ENCODE data around the gene UBXN6.

The UBXN6 gene

GRCh38 chr19:4443188-4443587 is 14.4 kb downstream of the UBXN6 start:
- DNase-seq = no peak

DNA sequence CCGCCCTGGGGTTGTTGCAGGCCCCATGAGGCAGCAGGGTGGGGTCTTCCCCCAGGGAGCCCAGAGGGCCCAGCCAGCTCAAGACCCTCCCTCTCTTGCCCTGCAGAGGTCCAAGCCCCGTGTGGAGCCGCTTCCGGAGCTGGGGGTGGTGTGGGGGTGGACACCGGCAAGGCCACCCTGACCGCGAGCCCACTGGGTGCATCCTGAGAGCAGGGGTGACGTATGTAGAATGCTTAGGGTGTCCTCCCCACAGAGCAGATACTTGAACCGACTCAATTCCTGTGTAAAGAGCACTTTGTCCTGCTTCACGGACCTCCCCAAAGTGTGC is 14.8 kb downstream of the UBXN6 start:
- DNase-seq = no peak

GRCh38 chr19:4441994-4442818 is 15.4 kb downstream of the UBXN6 start:
- no peak for DNase-seq

DNA sequence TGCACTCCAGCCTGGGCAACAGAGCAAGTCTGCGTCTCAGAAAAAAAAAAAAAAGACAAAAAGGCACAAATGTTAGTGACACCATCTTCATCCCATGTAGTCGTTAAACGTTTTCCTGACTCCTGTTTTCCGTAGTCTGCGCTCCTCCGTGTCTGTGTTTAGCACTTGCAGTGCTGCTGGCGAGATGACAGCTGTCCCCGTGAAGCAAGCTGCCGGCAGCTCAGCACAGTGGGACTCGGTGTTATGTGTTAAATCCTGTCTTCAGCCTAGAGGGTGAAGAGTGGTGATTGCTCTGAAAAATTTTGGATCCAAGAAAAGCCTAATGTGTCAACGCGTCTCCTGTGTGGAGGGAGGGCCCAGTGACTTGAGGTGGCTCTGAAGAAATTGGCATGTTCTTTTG is 18.4 kb downstream of the UBXN6 start:
- peak in 12 of 56 donors; percentile 9 to 42 (median 19) for DNase-seq

DNA sequence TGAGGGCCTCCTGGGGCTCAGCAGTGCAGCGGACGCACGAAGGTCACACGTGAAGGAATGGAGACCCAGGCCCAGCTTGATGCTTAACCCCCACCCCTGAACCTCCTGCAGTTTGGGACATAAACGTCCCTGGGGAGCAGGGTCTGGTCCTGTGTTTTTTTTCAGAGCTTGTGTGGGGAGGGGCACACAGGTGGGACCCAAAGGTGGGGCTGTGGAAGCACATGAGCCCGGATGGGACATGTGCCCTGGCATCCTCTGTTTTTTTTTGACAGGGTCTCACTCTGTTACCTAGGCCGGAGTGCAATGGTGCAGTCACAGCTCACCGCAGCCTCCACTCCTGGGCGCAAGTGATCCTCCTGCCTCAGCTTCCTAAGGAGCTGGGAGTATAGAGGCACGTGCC is 20.5 kb downstream of the UBXN6 start:
- no peak for DNase-seq

GRCh38 chr19:4436231-4436630 is 21.4 kb downstream of the UBXN6 start:
- no peak for DNase-seq

DNA sequence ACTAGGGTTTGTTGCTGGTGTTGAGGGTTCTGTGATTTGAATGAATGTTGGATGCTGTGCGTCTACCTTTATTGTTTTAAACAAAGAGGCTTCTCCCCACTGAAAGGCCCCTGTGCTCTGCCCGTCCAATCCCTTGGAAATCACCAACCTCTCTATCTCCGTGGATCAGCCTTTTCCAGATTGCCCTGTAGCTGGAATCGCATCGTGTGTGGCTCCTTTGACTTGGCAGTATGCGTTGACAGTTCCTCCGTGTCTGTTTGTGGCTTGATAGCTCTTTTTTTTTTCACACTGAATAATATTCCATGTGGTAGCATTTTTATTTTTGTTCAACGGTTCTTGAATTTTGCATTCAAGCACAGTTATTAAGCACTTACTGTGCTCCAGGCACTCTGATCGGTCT is 23.2 kb downstream of the UBXN6 start:
- DNase-seq = peak in 1 of 56 donors; percentile 2

GRCh38 chr19:4432918-4433506 is 24.6 kb downstream of the UBXN6 start:
- no peak for DNase-seq

DNA sequence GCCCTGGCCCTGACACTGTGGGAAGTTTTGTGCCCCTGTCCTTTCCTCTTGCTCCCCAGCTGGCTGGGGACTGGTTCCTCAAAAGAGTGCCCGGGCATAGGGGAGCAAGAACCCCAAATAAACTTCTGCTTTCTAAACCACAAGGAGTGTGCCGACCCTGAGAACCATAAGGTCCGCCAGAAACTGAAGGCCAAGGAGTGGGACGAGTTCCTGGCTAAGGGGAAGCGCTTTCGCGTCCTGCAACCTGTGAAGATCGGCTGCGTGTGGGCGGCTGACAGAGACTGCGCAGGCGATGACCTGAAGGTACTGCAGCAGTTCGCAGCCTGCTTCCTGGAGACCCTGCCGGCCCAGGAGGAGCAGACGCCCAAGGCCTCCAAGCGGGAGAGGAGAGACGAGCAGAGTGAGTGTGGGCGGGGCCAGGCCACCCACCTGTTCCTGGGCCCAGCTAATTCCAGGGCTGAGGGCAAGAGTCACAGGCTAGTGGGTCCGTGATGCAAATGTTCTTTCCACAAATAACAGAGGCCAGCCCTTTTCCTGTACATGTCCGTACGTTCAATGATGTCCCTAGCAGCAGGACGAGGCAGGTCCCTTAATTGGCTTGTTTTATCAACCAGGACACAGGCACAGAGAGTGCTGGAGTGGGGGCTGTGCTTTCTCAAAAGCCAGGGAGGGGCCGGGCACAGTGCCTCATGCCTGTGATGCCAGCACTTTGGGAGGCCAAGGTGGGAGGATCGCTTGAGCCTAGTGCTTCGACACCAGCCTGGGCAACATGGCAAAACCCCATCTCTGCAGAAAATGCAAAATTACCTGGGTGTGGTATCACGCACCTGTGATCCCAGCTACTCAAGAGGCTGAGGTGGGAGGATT is 25.6 kb downstream of the UBXN6 start:
- DNase-seq = peak in 12 of 56 donors; percentile 9 to 52 (median 15)

DNA sequence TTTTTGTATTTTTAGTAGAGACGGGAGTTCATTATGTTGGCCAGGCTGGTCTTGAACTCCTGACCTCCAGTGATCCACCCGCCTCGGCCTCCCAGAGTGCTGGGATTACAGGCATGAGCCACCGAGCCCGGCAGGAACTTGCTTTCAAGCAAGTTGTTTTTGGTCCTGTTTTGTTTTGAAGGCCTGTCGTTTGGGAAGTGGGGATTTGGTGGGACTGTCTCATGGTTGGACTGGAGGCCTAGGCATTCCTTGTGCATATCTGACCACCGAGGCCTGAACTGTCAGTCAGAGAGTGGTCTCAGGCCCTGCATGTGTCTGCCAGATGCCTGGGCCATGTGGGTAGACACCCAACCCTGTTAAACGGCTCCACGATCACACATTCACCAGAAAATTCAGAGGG is 26.3 kb downstream of the UBXN6 start:
- no peak for DNase-seq

- DNase-seq = peak in 23 of 56 donors; percentile 8 to 65 (median 21)
Measured at GRCh38 chr19:4430760-4431159, 26.8 kb downstream of the UBXN6 start.

- no peak for DNase-seq
Measured at GRCh38 chr19:4429771-4430171, 27.8 kb downstream of the UBXN6 start.

GRCh38 chr19:4429256-4429655 is 28.3 kb downstream of the UBXN6 start:
- no peak for DNase-seq

- no peak for DNase-seq
Measured at GRCh38 chr19:4428326-4428975, 29.1 kb downstream of the UBXN6 start.

GRCh38 chr19:4425537-4425936 is 32.1 kb downstream of the UBXN6 start:
- no peak for DNase-seq

- DNase-seq = no peak
Measured at GRCh38 chr19:4423416-4424126, 34.0 kb downstream of the UBXN6 start.

GRCh38 chr19:4416268-4416667 is 41.3 kb downstream of the UBXN6 start:
- DNase-seq = no peak

GRCh38 chr19:4415352-4415751 is 42.2 kb downstream of the UBXN6 start:
- peak in 15 of 56 donors; percentile 7 to 60 (median 18) for DNase-seq

DNA sequence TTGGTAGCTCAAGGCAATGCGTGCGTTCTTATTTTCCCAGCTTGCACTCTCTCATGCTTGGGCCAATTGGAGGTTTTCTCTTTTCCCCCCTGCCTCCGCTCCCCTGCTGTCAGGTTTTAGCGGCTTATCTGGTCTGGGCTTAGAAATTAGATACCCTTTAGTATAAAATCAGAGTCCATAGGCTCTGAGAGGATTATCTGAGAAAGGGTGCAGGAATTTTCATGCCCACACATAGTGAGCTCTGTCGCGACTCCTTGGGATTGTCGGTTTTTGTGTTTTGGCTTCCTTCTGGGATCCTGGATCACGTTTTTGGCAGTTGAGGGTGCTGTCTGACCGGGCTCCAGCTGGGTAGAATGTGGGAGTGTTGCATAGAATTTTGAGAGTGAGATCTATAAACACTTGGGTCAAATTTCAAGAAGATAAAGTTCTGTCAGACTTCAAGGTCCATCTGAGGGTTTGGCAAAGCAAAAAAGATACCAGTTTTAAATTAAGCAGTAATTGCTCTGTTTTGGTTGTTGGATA is 42.7 kb downstream of the UBXN6 start:
- no peak for DNase-seq

DNA sequence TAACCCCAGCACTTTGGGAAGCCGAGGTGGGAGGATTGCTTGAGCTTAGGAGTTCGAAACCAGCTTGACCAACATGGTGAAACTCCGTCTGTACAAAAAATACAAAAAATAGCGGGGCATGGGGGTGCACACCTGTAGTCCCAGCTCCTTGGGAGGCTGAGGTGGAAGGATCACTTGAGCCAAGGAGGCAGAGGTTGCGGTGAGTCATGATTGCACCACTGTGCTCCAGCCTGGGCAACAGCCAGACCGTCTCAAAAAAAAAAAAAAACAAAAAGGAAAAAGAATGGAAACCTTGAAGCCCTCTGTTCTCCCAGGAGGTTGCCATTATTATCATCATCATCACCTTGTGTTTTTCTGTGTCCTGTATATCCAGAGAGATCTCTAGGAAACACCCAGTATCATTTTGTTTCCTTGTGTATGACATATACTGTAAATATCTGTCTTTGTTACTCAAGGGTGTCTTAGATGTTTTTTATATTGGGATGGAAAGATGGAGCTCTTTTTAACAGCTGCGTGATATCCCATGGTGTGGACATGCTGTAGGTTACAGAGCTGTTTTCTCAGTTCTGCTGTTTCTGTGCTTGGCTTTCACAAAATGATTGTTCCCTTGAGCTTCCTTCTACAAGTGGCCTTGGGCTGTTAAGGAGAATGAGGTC is 43.3 kb downstream of the UBXN6 start:
- no peak for DNase-seq

Measured in amygdala (tissue), 56 donors.